ENCODE data around the gene CACNA2D2.

GRCh38 chr3:50551681-50552435 is 48.4 kb upstream of the CACNA2D2 start:
- TF ChIP-seq SP1 (IDR thresholded peaks at IDR 0.05), result no peak
- TF ChIP-seq FOXM1 (IDR thresholded peaks at IDR 0.05; ENCODE audit: borderline replicate concordance), result no peak
- no peak for TF ChIP-seq TARDBP (IDR thresholded peaks at IDR 0.05)
- TF ChIP-seq NFRKB (IDR thresholded peaks at IDR 0.05), result no peak
- TF ChIP-seq LEF1 (IDR thresholded peaks at IDR 0.05; ENCODE audit: borderline replicate concordance), result no peak

Measured in HEK293T (cell line).